H1 (cell line): ENCODE data around the gene CMTM1.

Source experiments
- BACH1 ChIP-seq: IDR thresholded peaks from 2 replicates; pipeline ENCODE4 v1.6.1; 2012; ENCODE audit warnings: low read length, improper control_type of control experiment
- CHD2 ChIP-seq: IDR thresholded peaks from 2 replicates; pipeline ENCODE4 v1.6.1; 2012; ENCODE audit warnings: low read length, improper control_type of control experiment
- CTCF ChIP-seq, 3 experiments: IDR thresholded peaks; 1 replicate in 2 of 3; 2 replicates in 1 of 3; pipeline versions ENCODE4 v1.5.1 to v1.6.1; 2011; ENCODE audit warnings: low read length in 3 of 3, mild to moderate bottlenecking in 3 of 3, inconsistent platforms in 2 of 3, low read depth in 1 of 3, moderate library complexity in 1 of 3; ENCODE audit not compliant: insufficient read depth in 1 of 3; ENCODE audit errors: control extremely low read depth in 1 of 3
- EP300 ChIP-seq, 2 experiments: IDR thresholded peaks; 1 replicate in 1 of 2; 2 replicates in 1 of 2; pipeline ENCODE4 v1.6.1; 2011 to 2012; ENCODE audit warnings: low read depth in 2 of 2, low read length in 2 of 2, mild to moderate bottlenecking in 2 of 2, borderline replicate concordance in 1 of 2, inconsistent platforms in 1 of 2, moderate library complexity in 1 of 2
- GTF2F1 ChIP-seq: IDR thresholded peaks from 2 replicates; pipeline ENCODE4 v1.6.1; 2012; ENCODE audit warnings: low read depth, low read length, improper control_type of control experiment, borderline replicate concordance
- NRF1 ChIP-seq: IDR thresholded peaks from 2 replicates; pipeline ENCODE4 v1.6.1; 2011; ENCODE audit warnings: mild to moderate bottlenecking, low read depth, low read length, improper control_type of control experiment
- POLR2A ChIP-seq, 2 experiments: IDR thresholded peaks; 1 replicate in 1 of 2; 2 replicates in 1 of 2; pipeline ENCODE4 v1.6.1; 2011; ENCODE audit warnings: low read depth in 2 of 2, low read length in 2 of 2, mild to moderate bottlenecking in 2 of 2; ENCODE audit errors: control extremely low read depth in 1 of 2
- POLR2AphosphoS5 ChIP-seq: IDR thresholded peaks from 2 replicates; pipeline ENCODE4 v1.6.1; 2011; ENCODE audit warnings: low read depth, low read length
- RAD21 ChIP-seq, 2 experiments: IDR thresholded peaks in 1 of 2; conservative IDR thresholded peaks in 1 of 2; 2 replicates each; pipeline ENCODE4 v1.6.1; 2011; ENCODE audit warnings: low read depth in 2 of 2, low read length in 2 of 2, improper control_type of control experiment in 1 of 2, inconsistent platforms in 1 of 2, mild to moderate bottlenecking in 1 of 2, moderate library complexity in 1 of 2
- SIX5 ChIP-seq: IDR thresholded peaks from 2 replicates; pipeline ENCODE4 v1.6.1; 2011; ENCODE audit warnings: mild to moderate bottlenecking, low read depth, low read length

- TF ChIP-seq POLR2AphosphoS5 (no peak), CTCF (IDR thresholded peaks at IDR 0.05; ENCODE audit: control extremely low read depth in 1 of 3, insufficient read depth in 1 of 3, low read depth in 1 of 3, low read length in 3 of 3) (no peak), BACH1 (no peak), GTF2F1 (no peak), RAD21 (IDR thresholded peaks at IDR 0.05 in 1 of 2, conservative IDR thresholded peaks at IDR 0.05 in 1 of 2; ENCODE audit: low read depth in 2 of 2, low read length in 2 of 2) (no peak), SIX5 (no peak), EP300 (IDR thresholded peaks at IDR 0.05; ENCODE audit: borderline replicate concordance in 1 of 2, low read depth in 2 of 2, low read length in 2 of 2) (no peak), POLR2A (IDR thresholded peaks at IDR 0.05; ENCODE audit: control extremely low read depth in 1 of 2, low read depth in 2 of 2, low read length in 2 of 2) (no peak), NRF1 (no peak), CHD2 (no peak)
These were observed 51.5 kb downstream of the CMTM1 start for GRCh38 chr16:66617728-66618127.
